Psoas muscle (tissue), 8 donors: ENCODE results near the gene GPR135. TPM values are rescaled to one million over a fixed set of nuclear protein-coding genes. Genes with fewer than 3 reads are reported as not detected.

ENCODE experiments used
- ATAC-seq, 4 donors: fragments of 200-7000 bp; cut with Tn5 transposase; one replicate each; pipeline ENCODE4 v1.9.1; 2020; ENCODE audit warnings: moderate library complexity in 3 of 4, mild to moderate bottlenecking in 2 of 4
- DNase-seq, 2 donors: peaks; one replicate each; pipeline ENCODE4 v3.0.0-alpha.2; 2020
- H3K27ac ChIP-seq: fragments of 200-600 bp; one replicate; pipeline ENCODE4 v1.8.0; 2022
- H3K27me3 ChIP-seq, 3 donors: fragments of 200-600 bp in 1 of 3; one replicate each; pipeline versions ENCODE4 v1.6.1 to v1.8.0; 2013 to 2022; ENCODE audit warnings: low read length in 2 of 3, mild to moderate bottlenecking in 2 of 3, moderate library complexity in 1 of 3; ENCODE audit not compliant: insufficient read depth in 3 of 3
- H3K36me3 ChIP-seq, 2 donors: fragments of 200-600 bp in 1 of 2; one replicate each; pipeline versions ENCODE4 v1.6.1 to v1.8.0; 2013 to 2022; ENCODE audit warnings: low read depth in 1 of 2, mild to moderate bottlenecking in 1 of 2, moderate library complexity in 1 of 2; ENCODE audit not compliant: insufficient read depth in 1 of 2
- H3K4me1 ChIP-seq: fragments of 200-600 bp; one replicate; pipeline ENCODE4 v1.8.0; 2022
- H3K4me3 ChIP-seq: fragments of 200-600 bp; one replicate; pipeline ENCODE4 v1.8.0; 2022; ENCODE audit warnings: mild to moderate bottlenecking
- H3K9me3 ChIP-seq: fragments of 200-600 bp; one replicate; pipeline ENCODE4 v1.8.0; 2022
- CTCF ChIP-seq: fragments of 200-600 bp; IDR thresholded peaks from one replicate; pipeline ENCODE4 v1.8.0; 2022; ENCODE audit warnings: antibody characterized with exemption
- WGBS, 3 donors: extraction: QIAGEN DNeasy Blood & Tissue Kit; methylation state at CpG; one replicate each; pipeline versions ENCODE4 v1.1.6 to v1.1.7; 2013; 5-methylcytosine and 5-hydroxymethylcytosine counted together
- intact Hi-C, 2 donors: fragments of 100-400 bp; cut with DNase I; formaldehyde crosslinking; loops; one replicate each; pipeline versions ENCODE4 v1.11.0 to v1.14.2; 2022
- polyA plus RNA-seq, 3 donors: library from polyadenylated mRNA; stranded (reverse); fragments of 200-250 nt; gene quantifications; one replicate each; pipeline ENCODE4 v1.2.3, GENCODE V29; 2013
- total RNA-seq, 4 donors: library from RNA; stranded (reverse); fragmentation: NEBNext Ultra II Directional in 2 of 4; extraction: Animal tissue kit (Norgen Biotek cat#: 25700) in 2 of 4; gene quantifications; one replicate each; pipeline versions ENCODE4 v1.2.1 to v1.2.4, GENCODE V29; 2021 to 2023
- donor health status: healthy with polysubstance abuse.
- donor health status: DM: no; HTN: no; CAD: no; lungs with moderate emphysema.
- donor health status: Bipolar disorder and iron deficiency.
- donor health status: healthy.
- donor health status: DM: yes; HTN: yes; CAD: no.
- donor health status: DM: no; HTN: no; CAD: no.
- donor health status: DM: no; HTN: no; CAD: no.
- donor health status: DM: yes; HTN: yes; CAD: no.

The GPR135 gene
- total and polyA plus RNA-seq, 7 donors = 0.84 to 2.7 (median 1.7) TPM

DNA sequence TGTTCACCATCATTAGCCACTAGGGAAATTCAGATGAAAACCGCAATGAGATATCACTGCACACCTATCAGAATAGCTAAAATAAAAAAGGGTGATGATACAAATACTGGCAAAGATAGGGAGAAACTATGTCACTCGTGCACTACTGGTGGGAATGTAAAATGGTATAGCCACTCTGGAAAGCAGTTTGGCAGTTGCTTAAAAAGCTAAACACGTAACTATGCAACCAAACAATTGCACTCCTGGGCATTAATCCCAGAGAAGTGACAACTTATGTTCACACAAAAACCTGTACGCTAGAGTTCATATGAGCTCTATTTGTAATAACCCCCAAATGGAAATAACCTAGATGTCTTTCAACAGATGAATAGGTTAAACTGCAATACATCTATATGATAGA lies 35.4 kb downstream of the GPR135 start:
- Histone ChIP-seq H3K27ac (no peak overlapping the region), H3K27me3 (no peaks in the 10 kb centered on the region), H3K9me3 (no peaks in the 10 kb centered on the region), H3K4me1 (peaks cover 8% of the 10 kb centered on the region), H3K36me3 (no peaks in the 10 kb centered on the region), H3K4me3 (no peak overlapping the region)
- 85 to 88% (median 88%) methylated on average over 4 of the region's 4 CpGs for WGBS, 3 donors
- ATAC-seq = no peak
- intact Hi-C loops = loop anchor here in 1 of 2 donors (10.0 kb wide), 1 partner anchor 405 kb away; no protein-coding TSS in a partner anchor
- no peak for TF ChIP-seq CTCF
- DNase-seq = no peak

DNA sequence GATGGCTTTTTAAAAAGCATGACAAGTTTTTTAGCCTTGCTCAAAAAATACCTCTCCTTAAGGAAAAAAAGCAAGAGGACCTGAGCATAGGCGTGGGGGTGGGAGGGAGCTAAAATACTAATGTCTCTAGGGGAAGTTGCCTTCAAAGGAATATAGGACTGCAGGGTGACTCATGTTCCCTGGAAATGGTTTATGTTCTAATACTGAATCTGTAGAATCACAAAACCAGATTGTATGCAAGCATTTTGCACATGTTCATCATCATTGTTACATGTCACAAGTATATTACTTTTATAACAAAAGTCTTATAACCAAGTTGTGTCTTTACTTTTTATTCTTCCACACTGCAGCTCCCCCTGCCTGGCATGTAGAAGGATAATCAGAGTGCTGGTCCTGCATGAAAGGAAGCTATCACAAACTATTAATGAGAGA lies 36.6 kb downstream of the GPR135 start:
- Histone ChIP-seq H3K27ac (peak overlapping the region; percentile 47), H3K9me3 (no peaks in the 10 kb centered on the region), H3K4me1 (peaks cover 8% of the 10 kb centered on the region), H3K36me3 (no peaks in the 10 kb centered on the region), H3K4me3 (no peak overlapping the region), H3K27me3 (no peaks in the 10 kb centered on the region)
- WGBS, 3 donors = 56 to 76% (median 73%) methylated on average over 1 of the region's 1 CpG
- TF ChIP-seq CTCF = peak; percentile 21
- no peak for DNase-seq
- ATAC-seq = peak in 1 of 4 donors; percentile 15
- intact Hi-C loops = no loop called here

DNA sequence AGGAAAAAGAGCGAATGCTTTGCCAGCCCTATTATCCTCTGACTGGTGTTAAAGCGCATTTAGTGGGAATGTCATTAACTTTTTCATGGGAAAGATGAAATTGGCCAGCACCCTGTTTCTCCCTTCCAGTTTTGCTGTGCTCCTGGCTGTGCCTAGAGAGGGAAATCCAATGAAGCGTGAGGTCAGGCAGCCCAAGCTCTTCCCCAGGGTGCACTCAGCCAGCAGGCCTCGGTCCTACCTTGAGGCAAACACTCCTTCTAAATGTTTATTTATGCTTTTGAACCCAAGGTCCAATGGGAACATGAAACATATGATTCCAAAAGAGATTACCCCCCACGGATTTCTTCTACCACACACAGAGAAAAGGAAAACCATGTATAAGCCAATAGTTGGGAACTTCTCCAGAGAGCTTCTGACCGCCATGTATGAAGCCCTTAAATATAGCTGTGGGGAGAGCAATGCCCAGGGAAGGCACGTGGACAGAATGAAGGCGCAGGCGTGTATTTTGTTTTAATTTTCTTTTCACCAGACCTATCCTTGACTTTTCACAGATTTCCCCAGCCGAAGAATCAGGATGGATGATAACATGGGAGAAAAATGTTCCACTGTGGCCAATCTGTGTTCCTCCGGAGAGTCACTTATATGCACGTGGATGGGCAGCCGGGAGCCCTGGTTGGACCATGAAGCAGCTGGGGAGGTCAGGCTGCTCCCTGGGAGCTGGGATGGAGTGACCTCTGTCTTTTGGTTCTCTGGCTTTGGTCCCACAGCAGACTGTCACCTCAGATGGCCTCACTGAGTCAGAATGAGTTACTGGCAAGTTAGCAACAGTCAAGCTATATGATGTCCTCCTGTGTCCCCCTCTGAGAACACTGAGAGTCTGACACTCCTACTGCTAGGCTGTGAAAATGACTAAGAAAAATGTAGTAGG lies 37.3 kb downstream of the GPR135 start:
- ATAC-seq = peak; percentile 46 to 91 (median 82)
- no peak for TF ChIP-seq CTCF
- no peaks in the 10 kb centered on the region for H3K27me3 ChIP-seq
- H3K36me3 ChIP-seq = no peaks in the 10 kb centered on the region
- peaks cover 8% of the 10 kb centered on the region for H3K4me1 ChIP-seq
- no peaks in the 10 kb centered on the region for H3K9me3 ChIP-seq
- intact Hi-C loops = no loop called here
- peak; percentile 58 to 69 for DNase-seq
- H3K4me3 ChIP-seq = no peak overlapping the region
- H3K27ac ChIP-seq = peak overlapping the region; percentile 47
- 52 to 65% (median 57%) methylated on average over 13 of the region's 13 CpGs for WGBS, 3 donors

DNA sequence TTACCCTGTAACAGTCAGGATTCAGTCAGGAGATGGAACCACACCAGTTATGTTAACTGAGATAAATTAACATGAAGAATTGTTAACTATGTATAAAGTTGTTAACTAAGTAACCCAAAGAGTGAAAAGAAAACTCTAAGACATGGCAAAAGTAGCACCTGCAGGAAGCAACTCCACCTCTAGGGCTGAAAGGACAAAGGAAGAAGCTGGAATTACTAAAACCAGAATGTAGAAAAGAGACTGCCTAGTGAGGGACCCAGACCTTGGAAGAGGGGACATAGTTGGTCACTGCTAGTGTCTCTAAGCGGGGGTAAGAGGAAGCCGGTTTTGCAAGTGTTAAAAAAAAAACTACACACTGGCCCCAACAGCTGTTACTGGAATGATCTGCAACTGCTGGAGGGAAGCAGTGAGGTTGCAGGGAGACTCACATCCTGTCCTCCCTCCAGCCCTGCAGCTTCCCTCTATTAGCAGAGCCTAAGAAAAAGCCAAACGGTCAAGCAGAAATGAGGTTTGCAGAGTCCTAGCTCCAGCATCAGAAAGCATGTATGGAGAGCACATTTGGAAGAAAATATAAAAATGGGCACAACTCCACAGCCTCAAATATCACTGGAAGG lies 39.8 kb downstream of the GPR135 start:
- no peak overlapping the region for H3K4me3 ChIP-seq
- H3K27ac ChIP-seq = peak overlapping the region; percentile 3
- no peaks in the 10 kb centered on the region for H3K9me3 ChIP-seq
- DNase-seq (no peak), ATAC-seq (peak in 3 of 4 donors; percentile 32 to 63 (median 42))
- H3K4me1 ChIP-seq = peaks cover 8% of the 10 kb centered on the region
- no peaks in the 10 kb centered on the region for H3K27me3 ChIP-seq
- 32 to 37% (median 36%) methylated on average over 3 of the region's 3 CpGs for whole genome bisulfite sequencing, 3 donors
- intact Hi-C loops = no loop called here
- TF ChIP-seq CTCF = no peak
- peaks cover 0 to 4% of the 10 kb centered on the region in 2 donors for H3K36me3 ChIP-seq
